CD4-positive, alpha-beta T cell treated with Interleukin-12 subunit alpha and Interleukin-12 subunit beta, for 1 hour (primary cell): Measurements from ENCODE around the gene PER1.
"Not testable (repeated sequence)": the region's sequence is repeated elsewhere in the genome, so short reads cannot be mapped to it uniquely, and the experiment has no call there.

Source experiments
- DNase-seq: peaks from one replicate; pipeline ENCODE4 v3.0.0-alpha.2; 2020

PER1 gene

GRCh38 chr17:8152112-8152775, at the start of gene PER1:
Gene PER1 (minus strand): TSS chr17:8152404. CDS start chr17:8150706, 1,698 bp downstream.
- peak; percentile 94 for DNase-seq

- DNase-seq, result peak; percentile 81
Observed at GRCh38 chr17:8192070-8192815, 40.0 kb upstream of the PER1 start.

- DNase-seq, result no peak
Observed at GRCh38 chr17:8190506-8190905, 38.3 kb upstream of the PER1 start.

- peak; percentile 97 for DNase-seq
Observed at GRCh38 chr17:8189711-8190477, 37.7 kb upstream of the PER1 start, which contains the start of gene BORCS6. Gene BORCS6 (minus strand): TSS chr17:8190180. CDS start chr17:8190140, 40 bp downstream.

- peak; percentile 36 for DNase-seq
Observed at GRCh38 chr17:8189041-8189710, 37.0 kb upstream of the PER1 start.

GRCh38 chr17:8188263-8188839, 36.1 kb upstream of the PER1 start:
- DNase-seq, result peak; percentile 32

GRCh38 chr17:8187517-8188262, 35.5 kb upstream of the PER1 start:
- DNase-seq, result peak; percentile 92

GRCh38 chr17:8186787-8187516, 34.7 kb upstream of the PER1 start:
- DNase-seq, result peak; percentile 92

- no peak for DNase-seq
Observed at GRCh38 chr17:8186446-8186786, 34.2 kb upstream of the PER1 start.

- peak; percentile 92 for DNase-seq
Observed at GRCh38 chr17:8185582-8186445, 33.6 kb upstream of the PER1 start.

GRCh38 chr17:8176998-8177731, 25.0 kb upstream of the PER1 start:
- DNase-seq, result no peak

- DNase-seq, result peak; percentile 90
Observed at GRCh38 chr17:8176197-8176940, 24.2 kb upstream of the PER1 start, which contains the start of gene TMEM107. Gene TMEM107 (minus strand): TSS chr17:8176380. CDS start chr17:8176286, 94 bp downstream.

GRCh38 chr17:8175795-8176196, 23.6 kb upstream of the PER1 start:
- DNase-seq, result no peak

GRCh38 chr17:8173871-8174322, 21.7 kb upstream of the PER1 start:
- peak; percentile 12 for DNase-seq

- DNase-seq, result peak; percentile 91
Observed at GRCh38 chr17:8173056-8173870, 21.1 kb upstream of the PER1 start.

GRCh38 chr17:8170186-8170585, 18.0 kb upstream of the PER1 start:
- not testable (repeated sequence) for DNase-seq

- no peak for DNase-seq
Observed at GRCh38 chr17:8167526-8167925, 15.3 kb upstream of the PER1 start.

GRCh38 chr17:8166731-8167130, 14.5 kb upstream of the PER1 start:
- DNase-seq, result no peak
